GM19452 (cell line): ENCODE data around the gene FLT3LG.
A peak's percentile ranks its signal among the peaks of the same experiment; 100 is the strongest.

Experiments used
- ATAC-seq: cut with Tn5 transposase; IDR thresholded peaks from one replicate; pipeline ENCODE4 v1.9.1; 2021; ENCODE audit not compliant: unreplicated experiment

FLT3LG gene

DNA sequence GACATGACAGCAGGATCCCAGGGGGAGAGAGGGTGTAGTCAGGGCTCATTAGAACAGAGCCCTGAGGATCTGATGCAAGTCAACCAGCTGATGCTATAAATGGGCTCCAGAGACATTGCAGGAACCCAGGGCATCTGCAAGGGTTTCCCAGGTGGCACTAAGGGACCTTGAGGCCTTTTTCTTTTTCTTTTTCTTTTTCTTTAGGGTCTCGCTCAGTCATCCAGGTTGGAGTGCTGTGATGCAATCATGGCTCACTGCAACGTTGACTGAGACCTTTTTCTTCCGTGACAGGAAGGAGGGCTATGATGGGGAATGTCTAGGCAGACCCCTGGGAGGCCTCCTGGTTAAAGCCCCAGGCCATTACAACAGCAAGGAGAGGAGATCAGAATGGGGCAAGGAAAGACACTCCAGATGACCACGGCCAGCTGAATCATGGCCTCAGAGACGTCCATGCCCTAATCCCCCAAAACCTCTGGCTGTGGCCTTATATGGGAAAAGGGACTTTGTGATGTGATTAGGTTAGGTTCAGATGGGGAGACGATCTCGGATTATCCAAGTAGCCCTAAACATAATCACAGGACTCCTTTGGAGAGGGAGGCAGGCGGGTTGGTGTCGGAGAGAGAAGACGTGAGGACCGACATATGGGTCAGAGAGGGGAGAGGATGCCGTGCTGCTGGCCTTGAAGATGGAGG lies 33.9 kb downstream of the FLT3LG start:
- no peak for ATAC-seq

GRCh38 chr19:49512970-49513745 lies 39.1 kb downstream of the FLT3LG start:
- no peak for ATAC-seq

- no peak for ATAC-seq
Measured at GRCh38 chr19:49513746-49514118, 39.7 kb downstream of the FLT3LG start.

GRCh38 chr19:49514151-49514550 lies 40.1 kb downstream of the FLT3LG start:
- ATAC-seq: no peak

DNA sequence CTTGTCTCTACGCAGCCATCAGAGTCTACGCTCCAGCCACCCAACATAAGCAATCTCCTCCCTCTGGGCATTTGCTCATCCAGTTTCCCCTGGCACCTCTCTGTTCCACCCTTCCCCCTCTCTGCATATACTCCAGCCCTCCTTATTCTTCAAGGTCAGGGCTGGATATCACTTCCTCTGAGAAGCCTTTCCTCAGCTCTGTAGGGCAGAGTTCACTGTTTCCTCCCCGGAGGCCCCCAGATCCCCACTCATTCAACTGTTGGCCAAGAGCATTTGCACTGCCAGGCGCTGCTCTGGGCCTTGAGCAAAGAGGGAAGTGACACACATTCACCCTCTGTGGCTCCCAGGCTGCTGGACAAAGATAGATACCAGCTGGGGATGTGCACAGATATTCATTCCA lies 41.8 kb downstream of the FLT3LG start:
- ATAC-seq: no peak

DNA sequence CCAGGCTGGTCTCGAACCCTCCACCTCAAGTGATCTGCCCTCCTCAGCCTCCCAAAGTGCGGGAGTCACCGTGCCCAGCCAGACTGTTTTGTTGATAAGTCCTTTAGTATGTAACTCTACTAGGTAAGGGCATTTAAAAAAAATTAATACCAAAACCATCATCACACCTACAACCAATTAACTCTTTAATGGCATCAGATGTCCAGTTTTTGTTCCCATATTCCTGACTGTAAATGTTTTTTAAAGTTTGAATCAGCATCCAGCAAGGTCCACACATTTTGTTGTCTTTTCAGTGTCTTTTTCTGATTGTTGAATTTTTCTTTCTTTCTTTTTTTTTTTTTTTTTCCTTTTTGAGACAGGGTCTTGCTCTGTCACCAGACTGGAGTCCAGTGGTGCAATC lies 44.0 kb downstream of the FLT3LG start:
- no peak for ATAC-seq

GRCh38 chr19:49520705-49521319 lies 46.8 kb downstream of the FLT3LG start:
- no peak for ATAC-seq

GRCh38 chr19:49524812-49525455 lies 50.9 kb downstream of the FLT3LG start:
- ATAC-seq: no peak

DNA sequence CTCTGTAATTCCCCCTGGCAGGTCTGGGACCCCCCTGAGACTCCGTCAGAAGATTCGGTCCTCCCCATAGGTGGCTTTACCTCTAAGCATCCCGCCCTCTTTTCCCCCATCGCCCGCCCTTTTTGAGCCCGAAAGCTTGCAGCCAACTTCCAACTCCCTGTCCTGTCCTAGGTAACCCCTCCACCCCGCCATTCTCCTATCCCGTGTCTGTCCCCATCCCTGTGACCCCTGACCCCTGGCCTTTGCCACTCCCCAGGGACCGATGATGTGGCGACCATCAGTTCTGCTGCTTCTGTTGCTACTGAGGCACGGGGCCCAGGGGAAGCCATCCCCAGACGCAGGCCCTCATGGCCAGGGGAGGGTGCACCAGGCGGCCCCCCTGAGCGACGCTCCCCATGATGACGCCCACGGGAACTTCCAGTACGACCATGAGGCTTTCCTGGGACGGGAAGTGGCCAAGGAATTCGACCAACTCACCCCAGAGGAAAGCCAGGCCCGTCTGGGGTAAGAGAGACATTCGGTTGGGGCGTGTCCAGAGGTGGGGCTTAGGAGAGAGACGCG lies 54.3 kb downstream of the FLT3LG start:
- no peak for ATAC-seq

- no peak for ATAC-seq
Measured at GRCh38 chr19:49530708-49531107, 56.7 kb downstream of the FLT3LG start.

DNA sequence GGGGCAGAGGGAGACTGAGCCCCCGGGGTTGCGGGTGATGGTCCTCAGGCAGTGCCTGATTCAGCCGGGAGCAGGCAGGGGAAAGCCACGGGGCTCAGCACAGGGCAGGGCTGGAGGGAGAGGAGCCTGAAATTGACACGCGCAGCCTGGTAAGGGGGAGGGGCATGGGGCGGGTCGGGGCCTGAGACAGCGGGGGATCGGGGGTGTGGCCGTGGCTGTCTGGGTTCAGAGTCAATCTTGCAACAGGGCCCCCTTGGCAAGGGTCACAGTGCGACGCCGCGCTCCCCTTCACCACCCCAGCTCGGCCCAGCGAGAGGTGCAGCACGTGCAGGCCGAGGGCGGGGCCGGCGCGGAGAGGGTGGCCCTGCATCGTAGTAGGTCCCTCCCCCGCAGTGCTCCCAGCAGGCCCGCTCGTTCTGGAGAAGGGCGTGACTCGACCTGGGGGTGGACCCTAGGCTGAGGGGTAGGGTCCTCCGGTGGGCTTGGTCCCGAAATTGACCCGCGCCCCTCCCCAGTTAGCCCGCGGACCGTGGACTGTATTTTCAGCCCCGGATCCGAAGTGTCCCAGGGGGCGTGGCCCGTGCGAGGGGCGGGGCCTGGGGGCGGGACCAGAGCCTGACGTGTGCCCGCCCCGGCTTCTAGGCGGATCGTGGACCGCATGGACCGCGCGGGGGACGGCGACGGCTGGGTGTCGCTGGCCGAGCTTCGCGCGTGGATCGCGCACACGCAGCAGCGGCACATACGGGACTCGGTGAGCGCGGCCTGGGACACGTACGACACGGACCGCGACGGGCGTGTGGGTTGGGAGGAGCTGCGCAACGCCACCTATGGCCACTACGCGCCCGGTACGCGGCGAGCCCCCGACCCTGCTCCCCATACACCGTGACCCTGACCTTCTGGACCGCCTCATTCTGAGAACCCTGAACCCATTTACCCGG lies 59.8 kb downstream of the FLT3LG start:
- peak; percentile 66 for ATAC-seq

- no peak for ATAC-seq
Measured at GRCh38 chr19:49534632-49535385, 60.8 kb downstream of the FLT3LG start.
